Liver (tissue), 2 donors: ENCODE measurements around the gene CCR9.

Source experiments
- MAX ChIP-seq: IDR thresholded peaks from 2 replicates; pipeline ENCODE4 v1.6.1; 2016; ENCODE audit warnings: antibody characterized with exemption
- SP1 ChIP-seq: IDR thresholded peaks from 2 replicates; pipeline ENCODE4 v1.6.1; 2018; ENCODE audit warnings: antibody characterized with exemption, mild to moderate bottlenecking
- donor health status: healthy.

- TF ChIP-seq MAX (no peak), SP1 (no peak)
Observed at GRCh38 chr3:45951946-45952345, 65.6 kb downstream of the CCR9 start.
